Smooth muscle cell (in vitro differentiated cells): ENCODE data around the gene C6orf132. TPM values are rescaled to one million over a fixed set of nuclear protein-coding genes. Genes with fewer than 3 reads are reported as not detected.

Experiments used
- DNase-seq: peaks from one replicate; lab custom pipeline; 2025; ENCODE audit not compliant: unreplicated experiment; lab: John Stamatoyannopoulos, UW
- H2AFZ ChIP-seq: fragments of 200-600 bp; sonication (generic); 2 replicates; pipeline ENCODE4 v1.6.0; 2016; ENCODE audit warnings: antibody characterized with exemption, low read depth, mild to moderate bottlenecking
- H3F3A ChIP-seq: fragments of 200-600 bp; sonication (generic); 2 replicates; pipeline ENCODE4 v1.6.0; 2017; ENCODE audit warnings: antibody characterized with exemption, low read depth
- H3K27ac ChIP-seq: fragments of 200-600 bp; sonication (generic); 2 replicates; pipeline ENCODE4 v1.5.1; 2016; ENCODE audit warnings: low read depth, mild to moderate bottlenecking
- H3K27me3 ChIP-seq: fragments of 200-600 bp; sonication (generic); 2 replicates; pipeline ENCODE4 v1.6.1; 2016; ENCODE audit warnings: low read depth, mild to moderate bottlenecking
- H3K36me3 ChIP-seq: fragments of 200-600 bp; sonication (generic); 2 replicates; pipeline ENCODE4 v1.5.1; 2016; ENCODE audit warnings: low read depth
- H3K4me1 ChIP-seq: fragments of 200-600 bp; sonication (generic); 2 replicates; pipeline ENCODE4 v1.5.1; 2016; ENCODE audit warnings: low read depth
- H3K4me2 ChIP-seq: fragments of 200-600 bp; sonication (generic); 2 replicates; pipeline ENCODE4 v1.6.0; 2016; ENCODE audit warnings: mild to moderate bottlenecking
- H3K4me3 ChIP-seq: fragments of 200-600 bp; sonication (generic); 2 replicates; pipeline ENCODE4 v1.5.1; 2016; ENCODE audit warnings: mild to moderate bottlenecking
- H3K79me2 ChIP-seq: fragments of 200-600 bp; sonication (generic); 2 replicates; pipeline ENCODE4 v1.6.0; 2016; ENCODE audit warnings: low read depth, mild to moderate bottlenecking
- H3K9ac ChIP-seq: fragments of 200-600 bp; sonication (generic); 2 replicates; pipeline ENCODE4 v1.6.0; 2016; ENCODE audit warnings: low read depth
- H3K9me3 ChIP-seq: fragments of 200-600 bp; sonication (generic); replicated peaks from 2 replicates; pipeline ENCODE4 v1.5.1; 2016; ENCODE audit warnings: low read depth
- H4K20me1 ChIP-seq: fragments of 200-600 bp; sonication (generic); 2 replicates; pipeline ENCODE4 v1.6.0; 2016; ENCODE audit warnings: low read depth
- CTCF ChIP-seq: fragments of 200-600 bp; sonication (generic); IDR thresholded peaks from 2 replicates; pipeline ENCODE4 v1.5.1; 2017; ENCODE audit warnings: borderline replicate concordance, mild to moderate bottlenecking, antibody characterized with exemption; ENCODE audit not compliant: insufficient read depth, poor library complexity, severe bottlenecking
- WGBS: methylation state at CpG from one replicate; pipeline ENCODE4 v1.1.7; 2016; ENCODE audit warnings: low lambda C conversion rate; 5-methylcytosine and 5-hydroxymethylcytosine counted together
- polyA plus RNA-seq: library from polyadenylated mRNA; unstranded; fragments of >200 nt; fragmentation: Nextera tagmentation; extraction: Ambion mirVana; gene quantifications from 2 replicates; pipeline ENCODE4 v1.2.1, GENCODE V29; 2016
- total RNA-seq: library from RNA; depleted of rRNA; stranded (reverse); fragments of >200 nt; gene quantifications from 2 replicates; pipeline ENCODE4 v1.2.3, GENCODE V29; 2014

C6orf132 gene
- total and polyA plus RNA-seq, 2 experiments from 2014 or later: 1.4 to 4.9 TPM

GRCh38 chr6:42128460-42129359 lies 13.7 kb downstream of the C6orf132 start:
- no peaks in the 10 kb centered on the region for H3F3A ChIP-seq
- H3K27me3 ChIP-seq: no peaks in the 10 kb centered on the region
- no peaks in the 10 kb centered on the region for H3K9me3 ChIP-seq
- H3K79me2 ChIP-seq: no peaks in the 10 kb centered on the region
- no peaks in the 10 kb centered on the region for H3K36me3 ChIP-seq
- no peak overlapping the region for H3K4me3 ChIP-seq
- TF ChIP-seq CTCF: no peak
- no peak overlapping the region for H3K27ac ChIP-seq
- no peak overlapping the region for H3K4me2 ChIP-seq
- H3K9ac ChIP-seq: no peak overlapping the region
- WGBS: 81% methylated on average over 25 of the region's 25 CpGs
- no peaks in the 10 kb centered on the region for H4K20me1 ChIP-seq
- no peak for DNase-seq
- H3K4me1 ChIP-seq: no peaks in the 10 kb centered on the region
- H2AFZ ChIP-seq: no peak overlapping the region

GRCh38 chr6:42125663-42126062 lies 16.8 kb downstream of the C6orf132 start:
- H2AFZ ChIP-seq: no peak overlapping the region
- H3K79me2 ChIP-seq: no peaks in the 10 kb centered on the region
- H3K4me3 ChIP-seq: no peak overlapping the region
- DNase-seq: no peak
- H3K4me2 ChIP-seq: no peak overlapping the region
- no peak overlapping the region for H3K27ac ChIP-seq
- no peak for TF ChIP-seq CTCF
- H3K9me3 ChIP-seq: no peaks in the 10 kb centered on the region
- WGBS: 41% methylated on average over 3 of the region's 3 CpGs
- no peaks in the 10 kb centered on the region for H3F3A ChIP-seq
- no peaks in the 10 kb centered on the region for H3K27me3 ChIP-seq
- no peak overlapping the region for H3K9ac ChIP-seq
- H4K20me1 ChIP-seq: no peaks in the 10 kb centered on the region
- no peaks in the 10 kb centered on the region for H3K36me3 ChIP-seq
- H3K4me1 ChIP-seq: no peaks in the 10 kb centered on the region

- no peaks in the 10 kb centered on the region for H3K4me1 ChIP-seq
- no peak for TF ChIP-seq CTCF
- no peak for DNase-seq
- H3K9ac ChIP-seq: no peak overlapping the region
- no peak overlapping the region for H3K4me3 ChIP-seq
- no peaks in the 10 kb centered on the region for H3K27me3 ChIP-seq
- H3K4me2 ChIP-seq: no peak overlapping the region
- H2AFZ ChIP-seq: no peak overlapping the region
- no peaks in the 10 kb centered on the region for H3K9me3 ChIP-seq
- WGBS: 83% methylated on average over 14 of the region's 14 CpGs
- H4K20me1 ChIP-seq: no peaks in the 10 kb centered on the region
- no peaks in the 10 kb centered on the region for H3K79me2 ChIP-seq
- no peak overlapping the region for H3K27ac ChIP-seq
- H3F3A ChIP-seq: no peaks in the 10 kb centered on the region
- no peaks in the 10 kb centered on the region for H3K36me3 ChIP-seq
These were observed 17.2 kb downstream of the C6orf132 start for GRCh38 chr6:42125231-42125630.
